Amygdala (tissue), 56 donors: ENCODE results near the gene PCBP2.
A peak's percentile ranks its signal among the peaks of the same experiment; 100 is the strongest.
"Not testable (repeated sequence)": the region's sequence is repeated elsewhere in the genome, so short reads cannot be mapped to it uniquely, and the experiment has no call there.

Source experiments
- DNase-seq, 56 donors: peaks; one replicate each; lab custom pipeline; 2025; lab: John Stamatoyannopoulos, UW

Gene PCBP2

GRCh38 chr12:53439582-53439981 is 12.3 kb upstream of the PCBP2 start:
- not testable (repeated sequence) for DNase-seq

- DNase-seq = peak; percentile 56 to 99 (median 96)
Measured at GRCh38 chr12:53441040-53441833, 10.7 kb upstream of the PCBP2 start, which contains the start of gene PRR13. PRR13 (plus strand) TSS chr12:53441734; CDS start chr12:53442715, 981 bp downstream.

- no peak for DNase-seq
Measured at GRCh38 chr12:53443955-53444354, 7.9 kb upstream of the PCBP2 start.

GRCh38 chr12:53444593-53445325 is 7.1 kb upstream of the PCBP2 start:
- DNase-seq = not testable (repeated sequence)

- no peak for DNase-seq
Measured at GRCh38 chr12:53450936-53451335, 966 bp upstream of the PCBP2 start.

- peak; percentile 32 to 90 (median 77) for DNase-seq
Measured at GRCh38 chr12:53452159-53453077, 516 bp downstream of the PCBP2 start.

- DNase-seq = no peak
Measured at GRCh38 chr12:53453953-53454640, 2.2 kb downstream of the PCBP2 start.

- no peak for DNase-seq
Measured at GRCh38 chr12:53454707-53455106, 2.8 kb downstream of the PCBP2 start.

- DNase-seq = no peak
Measured at GRCh38 chr12:53456654-53457366, 4.9 kb downstream of the PCBP2 start.

- no peak for DNase-seq
Measured at GRCh38 chr12:53459097-53459496, 7.2 kb downstream of the PCBP2 start.

GRCh38 chr12:53461059-53461458 is 9.2 kb downstream of the PCBP2 start:
- no peak for DNase-seq

GRCh38 chr12:53461591-53461990 is 9.7 kb downstream of the PCBP2 start:
- no peak for DNase-seq

GRCh38 chr12:53462935-53463334 is 11.0 kb downstream of the PCBP2 start:
- no peak for DNase-seq

- DNase-seq = no peak
Measured at GRCh38 chr12:53463802-53464560, 12.1 kb downstream of the PCBP2 start.

GRCh38 chr12:53464685-53465418 is 12.9 kb downstream of the PCBP2 start:
- DNase-seq = no peak

GRCh38 chr12:53465679-53466078 is 13.8 kb downstream of the PCBP2 start:
- DNase-seq = no peak

- DNase-seq = no peak
Measured at GRCh38 chr12:53466640-53467039, 14.7 kb downstream of the PCBP2 start.

- DNase-seq = no peak
Measured at GRCh38 chr12:53467082-53467481, 15.2 kb downstream of the PCBP2 start.
